K562 (cell line): ENCODE data around the gene BZW1. TPM values are rescaled to one million over a fixed set of nuclear protein-coding genes. Genes with fewer than 3 reads are reported as not detected.

Source experiments
- ETS1 ChIP-seq: conservative IDR thresholded peaks from 2 replicates; pipeline ENCODE4 v1.6.1; 2011; ENCODE audit warnings: low read depth, mild to moderate bottlenecking, low read length; ENCODE audit not compliant: control insufficient read depth
- HNRNPL ChIP-seq: fragments of 200-400 bp; formaldehyde crosslinking; IDR thresholded peaks from 2 replicates; pipeline ENCODE4 v1.6.1; 2017; ENCODE audit warnings: low read depth, mild to moderate bottlenecking, low read length
- MEF2D ChIP-seq: conservative IDR thresholded peaks from 2 replicates; pipeline ENCODE4 v1.6.1; 2016; ENCODE audit warnings: low read depth, missing genetic modification characterization, missing compliant biosample characterization
- PHF8 ChIP-seq: fragments of 200-600 bp; sonication (generic); IDR thresholded peaks from 2 replicates; pipeline ENCODE4 v1.6.1; 2012; ENCODE audit warnings: mixed run types, mild to moderate bottlenecking, inconsistent platforms, low read length, moderate library complexity, borderline replicate concordance
- REST ChIP-seq, 2 experiments: fragments of 450-650 bp; formaldehyde crosslinking in 1 of 2; IDR thresholded peaks; 2 replicates each; pipeline versions ENCODE4 v1.4.0 to v1.6.1; 2014 to 2020; ENCODE audit warnings: mild to moderate bottlenecking in 2 of 2, borderline replicate concordance in 1 of 2, low read depth in 1 of 2
- ZBED1 ChIP-seq: IDR thresholded peaks from 2 replicates; pipeline ENCODE4 v1.6.1; 2014
- ZNF282 ChIP-seq: sonication (generic); formaldehyde crosslinking; IDR thresholded peaks from 2 replicates; pipeline ENCODE4 v1.8.1; 2023; ENCODE audit warnings: missing genetic modification reagents
- ZNF696 ChIP-seq: fragments of 250-450 bp; sonication (Bioruptor Pico); conservative IDR thresholded peaks from 2 replicates; pipeline ENCODE4 v1.4.0; 2020; ENCODE audit warnings: mild to moderate bottlenecking, moderate library complexity
- polyA plus RNA-seq, 8 experiments: library from polyadenylated mRNA; depleted of rRNA in 4 of 8; stranded (reverse) in 5 of 8; unstranded in 3 of 8; fragments of >200 nt; fragmentation: Nextera tagmentation in 2 of 8; fragmentation: Illumina TruSeq in 1 of 8; extraction: Ambion mirVana in 2 of 8; extraction: Trizol in 1 of 8; gene quantifications; 2 replicates each; pipeline versions ENCODE4 v1.2.1 to v1.2.3, GENCODE V29; 2011 to 2014; ENCODE audit warnings: inconsistent platforms in 1 of 8, missing spikeins in 1 of 8
- total RNA-seq, 7 experiments: library from RNA; depleted of rRNA in 6 of 7; stranded (reverse); fragments of >200 nt in 6 of 7; fragmentation: Illumina TruSeq in 2 of 7; extraction: Trizol in 2 of 7; gene quantifications; 2 replicates each; pipeline versions ENCODE4 v1.2.1 to v1.2.3, GENCODE V29; 2011 to 2021; ENCODE audit warnings: low replicate concordance in 1 of 7
- TF ChIP-seq, protein P1 (sequence below): fragments of 250-450 bp; sonication (Bioruptor Pico); IDR thresholded peaks from 2 replicates; pipeline ENCODE4 v1.4.0; 2020; ENCODE audit warnings: borderline replicate concordance
- TF ChIP-seq, protein P2 (sequence below): sonication (generic); formaldehyde crosslinking; IDR thresholded peaks from 2 replicates; pipeline ENCODE4 v1.4.0; 2020; ENCODE audit warnings: mild to moderate bottlenecking, missing genetic modification reagents
- TF ChIP-seq, protein P3 (sequence below): sonication (generic); formaldehyde crosslinking; IDR thresholded peaks from 2 replicates; pipeline ENCODE4 v1.8.1; 2023; ENCODE audit warnings: mild to moderate bottlenecking, missing genetic modification reagents, moderate library complexity

The BZW1 gene
- total and polyA plus RNA-seq, 9 of the 15 experiments (the other 6 are each of a cell fraction or from before 2014, with no cell fraction given) = 110 to 244 (median 198) TPM

GRCh38 chr2:200864176-200865034 lies 52.7 kb downstream of the BZW1 start, which contains the start of gene CLK1 (continued):
- TF ChIP-seq REST (IDR thresholded peaks at IDR 0.05; ENCODE audit: borderline replicate concordance) (no peak), REST (CRISPR knock-in tag; IDR thresholded peaks at IDR 0.05; ENCODE audit: low read depth) (no peak), HNRNPL (no peak), MEF2D (tag) (no peak), ZBED1 (no peak), PHF8 (peak; percentile 90), ETS1 (no peak), ZNF282 (CRISPR knock-in tag) (no peak), ZNF696 (no peak)
- TF ChIP-seq, protein P1, sequence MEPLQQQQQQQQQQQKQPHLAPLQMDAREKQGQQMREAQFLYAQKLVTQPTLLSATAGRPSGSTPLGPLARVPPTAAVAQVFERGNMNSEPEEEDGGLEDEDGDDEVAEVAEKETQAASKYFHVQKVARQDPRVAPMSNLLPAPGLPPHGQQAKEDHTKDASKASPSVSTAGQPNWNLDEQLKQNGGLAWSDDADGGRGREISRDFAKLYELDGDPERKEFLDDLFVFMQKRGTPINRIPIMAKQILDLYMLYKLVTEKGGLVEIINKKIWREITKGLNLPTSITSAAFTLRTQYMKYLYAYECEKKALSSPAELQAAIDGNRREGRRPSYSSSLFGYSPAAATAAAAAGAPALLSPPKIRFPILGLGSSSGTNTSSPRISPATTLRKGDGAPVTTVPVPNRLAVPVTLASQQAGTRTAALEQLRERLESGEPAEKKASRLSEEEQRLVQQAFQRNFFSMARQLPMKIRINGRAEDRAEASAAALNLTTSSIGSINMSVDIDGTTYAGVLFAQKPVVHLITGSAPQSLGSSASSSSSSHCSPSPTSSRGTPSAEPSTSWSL (CRISPR knock-in tag) = no peak
- TF ChIP-seq, protein P2, sequence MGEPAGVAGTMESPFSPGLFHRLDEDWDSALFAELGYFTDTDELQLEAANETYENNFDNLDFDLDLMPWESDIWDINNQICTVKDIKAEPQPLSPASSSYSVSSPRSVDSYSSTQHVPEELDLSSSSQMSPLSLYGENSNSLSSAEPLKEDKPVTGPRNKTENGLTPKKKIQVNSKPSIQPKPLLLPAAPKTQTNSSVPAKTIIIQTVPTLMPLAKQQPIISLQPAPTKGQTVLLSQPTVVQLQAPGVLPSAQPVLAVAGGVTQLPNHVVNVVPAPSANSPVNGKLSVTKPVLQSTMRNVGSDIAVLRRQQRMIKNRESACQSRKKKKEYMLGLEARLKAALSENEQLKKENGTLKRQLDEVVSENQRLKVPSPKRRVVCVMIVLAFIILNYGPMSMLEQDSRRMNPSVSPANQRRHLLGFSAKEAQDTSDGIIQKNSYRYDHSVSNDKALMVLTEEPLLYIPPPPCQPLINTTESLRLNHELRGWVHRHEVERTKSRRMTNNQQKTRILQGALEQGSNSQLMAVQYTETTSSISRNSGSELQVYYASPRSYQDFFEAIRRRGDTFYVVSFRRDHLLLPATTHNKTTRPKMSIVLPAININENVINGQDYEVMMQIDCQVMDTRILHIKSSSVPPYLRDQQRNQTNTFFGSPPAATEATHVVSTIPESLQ (CRISPR knock-in tag) = 0 out of 2 replicates have a peak, but pooled peaks have one; percentile 78
- TF ChIP-seq, protein P3, sequence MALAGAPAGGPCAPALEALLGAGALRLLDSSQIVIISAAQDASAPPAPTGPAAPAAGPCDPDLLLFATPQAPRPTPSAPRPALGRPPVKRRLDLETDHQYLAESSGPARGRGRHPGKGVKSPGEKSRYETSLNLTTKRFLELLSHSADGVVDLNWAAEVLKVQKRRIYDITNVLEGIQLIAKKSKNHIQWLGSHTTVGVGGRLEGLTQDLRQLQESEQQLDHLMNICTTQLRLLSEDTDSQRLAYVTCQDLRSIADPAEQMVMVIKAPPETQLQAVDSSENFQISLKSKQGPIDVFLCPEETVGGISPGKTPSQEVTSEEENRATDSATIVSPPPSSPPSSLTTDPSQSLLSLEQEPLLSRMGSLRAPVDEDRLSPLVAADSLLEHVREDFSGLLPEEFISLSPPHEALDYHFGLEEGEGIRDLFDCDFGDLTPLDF (CRISPR knock-in tag) = no peak
